HUES48 (cell line): ENCODE measurements around the gene PARD6A.

Source experiments
- H3K27ac ChIP-seq: one replicate; pipeline ENCODE4 v1.7.0; 2013; ENCODE audit warnings: low read depth, low read length, inconsistent platforms
- H3K27me3 ChIP-seq: 2 replicates; pipeline ENCODE4 v1.6.1; 2013; ENCODE audit warnings: mild to moderate bottlenecking, low read length; ENCODE audit not compliant: control insufficient read depth, insufficient read depth
- H3K36me3 ChIP-seq: 2 replicates; pipeline ENCODE4 v1.6.1; 2013; ENCODE audit warnings: low read length; ENCODE audit not compliant: control insufficient read depth, insufficient read depth
- H3K4me1 ChIP-seq: 2 replicates; pipeline ENCODE4 v1.6.1; 2013; ENCODE audit warnings: mild to moderate bottlenecking, low read length; ENCODE audit not compliant: control insufficient read depth, insufficient read depth
- H3K4me3 ChIP-seq: 2 replicates; pipeline ENCODE4 v1.5.1; 2013; ENCODE audit warnings: mild to moderate bottlenecking, low read depth, low read length
- H3K9ac ChIP-seq: 2 replicates; pipeline ENCODE4 v1.6.1; 2013; ENCODE audit warnings: mild to moderate bottlenecking, low read depth, low read length, moderate library complexity
- H3K9me3 ChIP-seq: 2 replicates; pipeline ENCODE4 v1.6.1; 2013; ENCODE audit warnings: low read length; ENCODE audit not compliant: control insufficient read depth, insufficient read depth

PARD6A gene

GRCh38 chr16:67661886-67662652 is 1.3 kb downstream of the PARD6A start:
- Histone ChIP-seq H3K27me3 (peaks cover 5% of the 10 kb centered on the region), H3K9me3 (no peaks in the 10 kb centered on the region), H3K4me1 (peaks cover 5% of the 10 kb centered on the region; the same call in 1 of the 2 replicates), H3K27ac (no peak overlapping the region), H3K9ac (no peak overlapping the region; the same call in 1 of the 2 replicates), H3K36me3 (peaks cover 14% of the 10 kb centered on the region), H3K4me3 (peak overlapping the region; percentile 88)

DNA sequence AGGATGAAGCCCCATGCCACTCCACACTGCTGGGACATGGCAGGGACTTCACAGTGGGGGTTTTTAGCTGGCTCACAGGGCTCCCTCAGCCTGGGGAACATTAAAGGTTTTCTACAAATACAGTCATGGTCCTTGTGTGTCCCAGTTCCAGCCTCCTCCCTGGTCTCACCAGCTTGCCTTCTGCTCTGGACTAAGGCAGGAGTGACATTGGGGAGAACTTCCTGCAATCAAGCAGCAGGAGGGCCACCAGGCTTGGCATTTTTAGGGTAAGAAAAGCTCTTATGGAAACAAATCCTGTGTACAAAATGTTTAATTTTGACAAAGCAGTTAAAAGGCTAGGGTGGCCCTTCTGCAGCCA is 1.9 kb downstream of the PARD6A start:
- peaks cover 10% of the 10 kb centered on the region; the same call in 1 of the 2 replicates for H3K4me1 ChIP-seq
- peaks cover 11% of the 10 kb centered on the region for H3K36me3 ChIP-seq
- H3K9me3 ChIP-seq: no peaks in the 10 kb centered on the region
- H3K27ac ChIP-seq: no peak overlapping the region
- peaks cover 10% of the 10 kb centered on the region for H3K27me3 ChIP-seq
- H3K9ac ChIP-seq: no peak overlapping the region
- H3K4me3 ChIP-seq: no peak overlapping the region

- H3K27me3 ChIP-seq: peaks cover 10% of the 10 kb centered on the region
- H3K27ac ChIP-seq: no peak overlapping the region
- H3K4me3 ChIP-seq: no peak overlapping the region
- H3K9ac ChIP-seq: no peak overlapping the region
- H3K4me1 ChIP-seq: peaks cover 12% of the 10 kb centered on the region; the same call in 1 of the 2 replicates
- H3K9me3 ChIP-seq: no peaks in the 10 kb centered on the region
- peaks cover 4% of the 10 kb centered on the region for H3K36me3 ChIP-seq
Measured at GRCh38 chr16:67663151-67663876, 2.6 kb downstream of the PARD6A start.

GRCh38 chr16:67663877-67664222 is 3.1 kb downstream of the PARD6A start:
- Histone ChIP-seq H3K4me1 (peaks cover 12% of the 10 kb centered on the region; the same call in 1 of the 2 replicates), H3K4me3 (no peak overlapping the region), H3K9me3 (no peaks in the 10 kb centered on the region), H3K9ac (no peak overlapping the region), H3K36me3 (no peaks in the 10 kb centered on the region; the same call in 1 of the 2 replicates), H3K27ac (no peak overlapping the region), H3K27me3 (peaks cover 10% of the 10 kb centered on the region)

- Histone ChIP-seq H3K27me3 (peaks cover 10% of the 10 kb centered on the region), H3K4me1 (peaks cover 12% of the 10 kb centered on the region; the same call in 1 of the 2 replicates), H3K9ac (no peak overlapping the region), H3K27ac (no peak overlapping the region), H3K36me3 (no peaks in the 10 kb centered on the region; the same call in 1 of the 2 replicates), H3K9me3 (no peaks in the 10 kb centered on the region), H3K4me3 (no peak overlapping the region)
Measured at GRCh38 chr16:67664258-67664657, 3.5 kb downstream of the PARD6A start.

DNA sequence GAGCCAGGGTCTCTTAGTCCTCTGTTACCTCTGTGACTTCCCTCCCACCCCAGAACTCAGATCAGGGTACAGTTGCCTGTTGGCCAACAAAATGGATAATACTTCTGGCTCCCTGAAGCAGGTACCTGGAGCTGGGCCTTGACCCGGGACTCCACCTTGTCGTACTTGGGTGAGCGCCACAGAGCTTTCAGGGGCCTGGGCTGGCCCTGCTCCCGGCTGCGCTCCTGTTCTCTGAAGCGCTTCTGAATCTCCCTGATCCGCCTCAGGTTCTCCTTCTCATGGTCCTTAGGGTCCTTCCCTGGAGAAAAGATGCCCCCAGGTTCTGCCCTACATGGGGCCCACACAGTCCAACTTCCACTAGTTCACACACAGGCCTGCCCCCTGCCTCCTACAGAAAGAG is 4.1 kb downstream of the PARD6A start:
- no peak overlapping the region for H3K27ac ChIP-seq
- H3K4me1 ChIP-seq: peaks cover 12% of the 10 kb centered on the region; the same call in 1 of the 2 replicates
- no peak overlapping the region for H3K9ac ChIP-seq
- no peak overlapping the region for H3K4me3 ChIP-seq
- H3K36me3 ChIP-seq: no peaks in the 10 kb centered on the region; the same call in 1 of the 2 replicates
- H3K27me3 ChIP-seq: peaks cover 10% of the 10 kb centered on the region
- no peaks in the 10 kb centered on the region for H3K9me3 ChIP-seq

DNA sequence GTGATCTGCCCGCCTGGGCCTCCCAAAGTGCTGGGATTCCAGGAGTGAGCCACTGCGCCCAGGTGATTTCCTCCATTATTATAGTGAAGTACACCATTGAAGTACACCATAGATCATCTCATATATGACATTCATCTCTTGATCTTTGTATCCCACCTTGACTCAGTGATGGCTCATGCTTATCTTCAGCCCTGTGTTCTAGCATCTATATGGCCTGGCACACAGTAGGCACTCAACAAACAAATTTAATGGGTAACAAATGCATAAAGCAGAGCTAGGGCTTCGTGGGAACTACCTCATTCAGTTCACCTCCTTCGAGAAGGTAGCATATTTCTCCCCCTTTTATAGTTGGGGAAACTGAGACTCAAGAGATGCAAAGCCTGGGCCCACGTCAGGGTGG is 4.8 kb downstream of the PARD6A start:
- H3K9ac ChIP-seq: no peak overlapping the region
- H3K36me3 ChIP-seq: no peaks in the 10 kb centered on the region; the same call in 1 of the 2 replicates
- H3K4me3 ChIP-seq: peak overlapping the region; percentile 64
- H3K27me3 ChIP-seq: peaks cover 10% of the 10 kb centered on the region
- no peak overlapping the region for H3K27ac ChIP-seq
- H3K9me3 ChIP-seq: no peaks in the 10 kb centered on the region
- H3K4me1 ChIP-seq: peaks cover 12% of the 10 kb centered on the region; the same call in 1 of the 2 replicates

DNA sequence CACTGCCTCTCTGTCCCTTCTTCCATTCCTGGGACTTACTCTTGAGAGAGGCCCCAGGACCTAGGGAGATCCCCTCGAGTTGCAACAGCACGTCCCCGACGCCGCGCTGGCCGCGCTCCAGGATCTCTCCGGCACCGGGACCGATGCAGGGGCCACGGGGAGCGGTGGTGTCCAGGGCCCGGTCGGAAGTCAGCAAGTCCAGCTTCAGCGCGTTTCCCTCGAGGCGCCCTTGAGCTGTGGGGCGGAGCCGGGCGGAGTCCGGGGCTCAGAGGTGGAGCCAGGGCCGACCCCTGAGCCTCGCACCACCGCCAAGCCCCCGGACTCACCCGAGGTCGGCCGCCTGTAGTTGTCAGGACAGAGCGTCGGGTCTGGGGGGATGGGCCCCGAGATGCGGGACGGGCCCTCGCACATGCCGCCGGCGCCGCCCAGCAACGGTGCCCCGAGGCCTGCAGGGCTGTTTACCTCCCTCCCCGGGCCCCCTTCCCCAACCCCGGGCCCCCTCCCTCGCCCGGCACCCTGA is 5.3 kb downstream of the PARD6A start:
- H3K27me3 ChIP-seq: peaks cover 10% of the 10 kb centered on the region
- H3K4me1 ChIP-seq: peaks cover 12% of the 10 kb centered on the region; the same call in 1 of the 2 replicates
- H3K9me3 ChIP-seq: no peaks in the 10 kb centered on the region
- no peak overlapping the region for H3K9ac ChIP-seq
- H3K27ac ChIP-seq: no peak overlapping the region
- H3K36me3 ChIP-seq: no peaks in the 10 kb centered on the region; the same call in 1 of the 2 replicates
- H3K4me3 ChIP-seq: peak overlapping the region; percentile 64

- Histone ChIP-seq H3K4me1 (peaks cover 9% of the 10 kb centered on the region; the same call in 1 of the 2 replicates), H3K9ac (no peak within 1 kb of the TSS), H3K27ac (no peak within 1 kb of the TSS), H3K27me3 (peaks cover 10% of the 10 kb centered on the region), H3K9me3 (no peaks in the 10 kb centered on the region), H3K4me3 (peak within 1 kb of the TSS; percentile 64), H3K36me3 (no peaks in the 10 kb centered on the region; the same call in 1 of the 2 replicates)
Measured at GRCh38 chr16:67666559-67667452, 6.0 kb downstream of the PARD6A start, which contains the start of the genes C16orf86 and ENKD1. C16orf86 (plus strand) TSS chr16:67666814; CDS start chr16:67666971, 157 bp downstream. ENKD1 (minus strand) TSS chr16:67666750; CDS start chr16:67666442, 308 bp downstream.

- peaks cover 9% of the 10 kb centered on the region; the same call in 1 of the 2 replicates for H3K4me1 ChIP-seq
- H3K9ac ChIP-seq: no peak overlapping the region
- no peak overlapping the region for H3K27ac ChIP-seq
- H3K36me3 ChIP-seq: no peaks in the 10 kb centered on the region; the same call in 1 of the 2 replicates
- peaks cover 10% of the 10 kb centered on the region for H3K27me3 ChIP-seq
- no peaks in the 10 kb centered on the region for H3K9me3 ChIP-seq
- H3K4me3 ChIP-seq: no peak overlapping the region
Measured at GRCh38 chr16:67667453-67667816, 6.7 kb downstream of the PARD6A start.
